Measurements from ENCODE around the gene PARP16. TPM values are rescaled to one million over a fixed set of nuclear protein-coding genes. Genes with fewer than 3 reads are reported as not detected.

Gene PARP16
- total and polyA plus RNA-seq, 9 of the 15 experiments (the other 6 are each of a cell fraction or from before 2014, with no cell fraction given) = 3.0 to 9.9 (median 5.8) TPM

GRCh38 chr15:65260968-65261367 is 25.7 kb downstream of the PARP16 start:
- Histone ChIP-seq H2AFZ (ENCODE audit: low read depth, low read length) (no peak overlapping the region), H3K27me3 (ENCODE audit: control insufficient read depth in 2 of 2, insufficient read depth in 2 of 2, low read length in 2 of 2) (no peaks in the 10 kb centered on the region), H4K20me1 (replicated peaks; ENCODE audit: control insufficient read depth, insufficient read depth, low read length) (no peaks in the 10 kb centered on the region), H3K9ac (ENCODE audit: insufficient read depth in 1 of 2, low read depth in 2 of 2, low read length in 2 of 2) (no peak overlapping the region), H3K36me3 (ENCODE audit: control insufficient read depth, insufficient read depth, low read length) (peaks cover 19% of the 10 kb centered on the region; the same call in 2 of the 3 replicates), H3K4me1 (replicated peaks in 1 of 2; ENCODE audit: control insufficient read depth in 2 of 2, insufficient read depth in 2 of 2, low read length in 2 of 2) (no peaks in the 10 kb centered on the region; a peak in 2 of 5 replicates), H3K4me2 (ENCODE audit: insufficient read depth, low read length) (no peak overlapping the region), H3K27ac (ENCODE audit: extremely low read depth, low read depth, low read length) (no peak overlapping the region), H3K4me3 (no peak overlapping the region), H3K9me1 (ENCODE audit: control insufficient read depth, insufficient read depth, low read length) (no peaks in the 10 kb centered on the region), H3K9me3 (replicated peaks; ENCODE audit: control insufficient read depth, insufficient read depth, low read depth, low read length) (no peaks in the 10 kb centered on the region), H3K79me2 (ENCODE audit: control insufficient read depth, insufficient read depth, low read length) (no peaks in the 10 kb centered on the region)
- FAIRE-seq (no peak), DNase-seq (ENCODE audit: extremely low read depth in 1 of 4, low spot score in 3 of 4) (no peak), ATAC-seq (no peak)
- TF ChIP-seq, protein P1, sequence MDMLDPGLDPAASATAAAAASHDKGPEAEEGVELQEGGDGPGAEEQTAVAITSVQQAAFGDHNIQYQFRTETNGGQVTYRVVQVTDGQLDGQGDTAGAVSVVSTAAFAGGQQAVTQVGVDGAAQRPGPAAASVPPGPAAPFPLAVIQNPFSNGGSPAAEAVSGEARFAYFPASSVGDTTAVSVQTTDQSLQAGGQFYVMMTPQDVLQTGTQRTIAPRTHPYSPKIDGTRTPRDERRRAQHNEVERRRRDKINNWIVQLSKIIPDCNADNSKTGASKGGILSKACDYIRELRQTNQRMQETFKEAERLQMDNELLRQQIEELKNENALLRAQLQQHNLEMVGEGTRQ (CRISPR knock-in tag; IDR thresholded peaks at IDR 0.05) = no peak
- TF ChIP-seq GATA2 (CRISPR knock-in tag; IDR thresholded peaks at IDR 0.05) (no peak), ZNF780A (CRISPR knock-in tag; IDR thresholded peaks at IDR 0.05) (no peak), ZNF12 (CRISPR knock-in tag; IDR thresholded peaks at IDR 0.05) (no peak), CHAMP1 (IDR thresholded peaks at IDR 0.05) (no peak), MAFF (IDR thresholded peaks at IDR 0.05; ENCODE audit: low read length) (no peak), NRF1 (conservative IDR thresholded peaks at IDR 0.05 in 1 of 2, IDR thresholded peaks at IDR 0.05 in 1 of 2) (no peak)
- ChIA-PET POLR2A (interaction anchor here (0.6 to 2.1 kb wide), 3 partner anchors 9 to 44 kb away, joined by 3 to 5 read pairs (median 4); partner anchors contain the start of gene RNU5B-1), CTCF (ENCODE audit: low intra/inter-chr PET ratio) (no interaction called here)
- intact Hi-C loops (cut with micrococcal nuclease) (no loop called here), in situ Hi-C loops (cut with MboI) (no loop called here)
- WGBS (ENCODE audit: insufficient coverage, low coverage, missing lambda C conversion rate) = 69% methylated on average over 6 of the region's 6 CpGs
- BruUV-seq (replicated peaks) = no TSS peak

All from K562 (cell line).